ENCODE data around the gene CAMSAP1.

The CAMSAP1 gene

DNA sequence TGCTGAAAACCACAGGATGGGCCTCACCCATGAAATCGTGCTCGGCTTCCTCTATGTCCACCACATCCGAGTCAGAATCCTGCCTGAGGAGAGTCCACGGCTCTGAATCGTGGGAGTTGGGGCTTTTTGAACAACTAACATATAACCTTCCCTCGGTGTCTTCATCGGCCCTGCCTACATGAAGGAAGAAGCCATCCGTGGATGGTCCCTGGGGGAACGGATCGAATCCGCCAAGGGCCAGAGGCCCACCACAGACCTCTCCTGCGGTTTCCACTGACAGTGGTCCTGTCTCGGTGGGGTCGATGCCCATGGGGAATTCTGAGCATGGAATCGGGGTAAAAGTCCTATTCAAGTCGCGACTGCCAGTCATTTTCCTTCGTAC lies 85.0 kb downstream of the CAMSAP1 start:
- no peak overlapping the region for H3K4me3 ChIP-seq (ENCODE audit: control insufficient read depth, low read depth, low read length)
- no peak for DNase-seq (ENCODE audit: low read depth)
- TF ChIP-seq, protein P1, sequence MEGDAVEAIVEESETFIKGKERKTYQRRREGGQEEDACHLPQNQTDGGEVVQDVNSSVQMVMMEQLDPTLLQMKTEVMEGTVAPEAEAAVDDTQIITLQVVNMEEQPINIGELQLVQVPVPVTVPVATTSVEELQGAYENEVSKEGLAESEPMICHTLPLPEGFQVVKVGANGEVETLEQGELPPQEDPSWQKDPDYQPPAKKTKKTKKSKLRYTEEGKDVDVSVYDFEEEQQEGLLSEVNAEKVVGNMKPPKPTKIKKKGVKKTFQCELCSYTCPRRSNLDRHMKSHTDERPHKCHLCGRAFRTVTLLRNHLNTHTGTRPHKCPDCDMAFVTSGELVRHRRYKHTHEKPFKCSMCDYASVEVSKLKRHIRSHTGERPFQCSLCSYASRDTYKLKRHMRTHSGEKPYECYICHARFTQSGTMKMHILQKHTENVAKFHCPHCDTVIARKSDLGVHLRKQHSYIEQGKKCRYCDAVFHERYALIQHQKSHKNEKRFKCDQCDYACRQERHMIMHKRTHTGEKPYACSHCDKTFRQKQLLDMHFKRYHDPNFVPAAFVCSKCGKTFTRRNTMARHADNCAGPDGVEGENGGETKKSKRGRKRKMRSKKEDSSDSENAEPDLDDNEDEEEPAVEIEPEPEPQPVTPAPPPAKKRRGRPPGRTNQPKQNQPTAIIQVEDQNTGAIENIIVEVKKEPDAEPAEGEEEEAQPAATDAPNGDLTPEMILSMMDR (conservative IDR thresholded peaks at IDR 0.05; ENCODE audit: control insufficient read depth, insufficient read depth, low read depth, low read length), result no peak

DNA sequence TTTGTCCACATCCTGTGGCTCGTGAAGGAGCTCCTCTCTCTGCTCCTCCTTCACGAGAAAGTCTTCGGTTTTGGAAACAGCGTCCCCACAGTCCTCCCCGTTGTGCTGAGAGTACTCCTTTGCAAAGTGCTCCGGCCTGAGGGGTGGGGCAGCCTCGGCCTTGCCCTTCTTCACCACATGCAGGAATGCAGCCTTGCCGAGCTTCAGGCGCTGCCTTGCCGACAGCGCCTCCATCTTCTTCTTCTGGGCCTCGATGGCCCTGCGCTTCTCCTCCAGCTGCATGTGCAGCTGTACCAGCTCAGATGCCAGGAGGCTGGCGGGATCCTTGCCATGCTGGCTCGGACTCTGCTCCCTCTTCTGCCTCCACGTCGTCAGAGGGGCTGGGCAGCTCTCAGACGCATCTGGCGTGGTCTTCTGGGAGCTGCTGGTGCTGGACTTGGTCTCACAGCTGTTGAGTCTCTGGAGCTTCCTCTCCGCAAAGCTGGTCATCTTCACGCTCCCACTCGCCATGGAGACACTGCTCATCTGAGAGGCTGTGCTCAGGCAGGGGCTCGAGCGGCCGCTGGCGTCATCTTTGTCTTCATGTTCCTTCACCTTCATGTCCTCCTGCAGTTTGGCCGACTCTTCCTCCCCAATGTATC lies 85.5 kb downstream of the CAMSAP1 start:
- no peak for DNase-seq (ENCODE audit: low read depth)
- no peak overlapping the region for H3K4me3 ChIP-seq (ENCODE audit: control insufficient read depth, low read depth, low read length)
- TF ChIP-seq, protein P1 (conservative IDR thresholded peaks at IDR 0.05; ENCODE audit: control insufficient read depth, insufficient read depth, low read depth, low read length), result no peak

DNA sequence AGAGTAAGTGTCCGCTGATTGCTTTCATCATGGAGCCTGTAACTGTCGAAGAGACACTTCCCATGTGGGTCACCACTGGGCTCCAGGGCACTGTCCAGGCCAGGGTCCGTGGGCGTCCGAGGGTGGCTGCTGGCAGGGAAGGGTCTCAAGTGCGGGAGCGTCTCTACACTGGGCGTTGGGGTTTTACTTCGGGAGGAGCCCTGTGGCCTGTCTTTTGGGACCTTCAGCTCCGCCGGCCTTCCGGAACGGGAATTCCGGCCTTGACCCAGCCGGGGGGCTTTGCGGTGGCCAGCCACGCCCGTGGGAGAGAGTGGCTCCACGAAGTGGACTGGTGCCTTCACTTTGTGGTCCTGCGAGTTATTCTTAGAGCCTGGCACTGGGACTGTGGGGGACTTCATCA lies 86.2 kb downstream of the CAMSAP1 start:
- no peak for DNase-seq (ENCODE audit: low read depth)
- H3K4me3 ChIP-seq (ENCODE audit: control insufficient read depth, low read depth, low read length), result no peak overlapping the region
- TF ChIP-seq, protein P1 (conservative IDR thresholded peaks at IDR 0.05; ENCODE audit: control insufficient read depth, insufficient read depth, low read depth, low read length), result no peak

DNA sequence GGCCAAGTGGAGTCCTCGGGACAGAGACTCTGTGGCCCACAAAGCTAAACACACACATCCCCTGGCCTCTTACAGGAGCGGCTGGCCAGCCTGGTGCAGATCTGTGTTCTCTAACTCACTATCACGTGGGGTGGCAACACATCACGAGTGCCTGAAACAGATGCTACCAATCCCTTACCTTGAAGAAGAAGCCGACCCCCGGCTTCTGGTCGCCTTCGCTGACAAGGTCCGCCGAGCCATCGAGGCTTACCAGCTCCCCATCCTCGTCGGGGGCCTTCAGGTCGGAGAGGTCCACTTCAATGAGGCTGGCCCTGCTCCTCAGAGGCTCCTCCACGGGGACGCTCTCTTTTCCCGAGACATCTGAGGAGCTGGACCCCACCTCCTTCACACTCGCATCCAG lies 86.7 kb downstream of the CAMSAP1 start:
- no peak for DNase-seq (ENCODE audit: low read depth)
- TF ChIP-seq, protein P1 (conservative IDR thresholded peaks at IDR 0.05; ENCODE audit: control insufficient read depth, insufficient read depth, low read depth, low read length), result no peak
- H3K4me3 ChIP-seq (ENCODE audit: control insufficient read depth, low read depth, low read length), result no peak overlapping the region

DNA sequence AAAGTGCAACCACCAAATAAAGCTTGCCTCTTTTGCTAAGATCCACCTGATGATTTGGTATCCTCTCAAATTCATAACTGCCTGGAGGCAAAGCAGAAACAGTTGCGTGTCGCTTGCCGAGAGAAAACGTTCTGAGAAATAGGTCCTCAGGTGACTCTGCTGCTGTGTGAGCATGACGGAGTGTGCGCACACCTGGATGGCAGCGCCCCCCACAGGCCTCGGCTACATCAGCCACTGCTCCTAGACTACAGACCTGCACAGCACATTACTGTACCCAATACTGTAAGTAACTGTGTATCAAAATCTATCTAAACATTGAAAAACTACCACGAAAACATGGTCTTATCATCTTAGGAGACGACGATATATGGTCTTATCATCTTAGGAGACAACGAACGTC lies 87.4 kb downstream of the CAMSAP1 start:
- no peak for DNase-seq (ENCODE audit: low read depth)
- TF ChIP-seq, protein P1 (conservative IDR thresholded peaks at IDR 0.05; ENCODE audit: control insufficient read depth, insufficient read depth, low read depth, low read length), result no peak
- H3K4me3 ChIP-seq (ENCODE audit: control insufficient read depth, low read depth, low read length), result no peak overlapping the region

DNA sequence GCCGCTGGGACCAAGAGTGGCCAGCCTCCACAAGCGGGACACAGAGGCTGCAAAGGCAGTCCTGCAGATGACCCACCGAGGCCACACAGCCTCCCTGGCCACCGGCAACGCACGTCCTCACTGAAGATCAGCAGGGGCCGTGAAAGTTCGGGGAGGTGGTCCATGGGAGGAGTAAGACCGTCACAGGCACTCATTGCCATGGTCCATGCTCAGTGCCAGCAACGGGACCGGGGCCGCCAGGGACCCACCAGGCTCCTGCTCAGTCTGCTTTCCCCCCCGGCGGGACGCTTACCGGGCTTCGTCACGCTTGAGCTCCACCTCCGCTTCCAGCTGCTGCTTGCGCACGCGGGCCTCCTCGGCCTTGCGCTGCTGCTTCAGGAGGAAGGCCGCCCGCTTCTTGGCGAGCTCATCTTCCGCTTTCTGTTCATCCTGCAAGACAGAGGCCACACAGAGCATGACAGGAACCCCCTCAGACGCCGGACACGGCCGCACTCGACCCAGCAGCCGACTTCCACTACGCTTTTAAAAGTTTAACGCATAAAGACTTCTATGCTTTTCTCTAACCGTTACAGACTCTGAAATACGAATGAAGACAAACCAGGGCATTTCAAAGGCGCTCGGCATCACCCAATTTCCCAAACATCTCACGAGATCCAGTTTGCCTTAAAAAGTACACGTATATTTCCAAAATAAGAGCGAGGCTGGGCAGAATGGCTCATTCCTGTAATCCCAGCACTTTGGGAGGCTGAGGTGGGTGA lies 88.4 kb downstream of the CAMSAP1 start:
- no peak for DNase-seq (ENCODE audit: low read depth)
- TF ChIP-seq, protein P1 (conservative IDR thresholded peaks at IDR 0.05; ENCODE audit: control insufficient read depth, insufficient read depth, low read depth, low read length), result no peak
- no peak overlapping the region for H3K4me3 ChIP-seq (ENCODE audit: control insufficient read depth, low read depth, low read length)

All from fibroblast of mammary gland (primary cell).